Left colon (tissue), 2 donors: ENCODE measurements around the gene NEK9. TPM values are rescaled to one million over a fixed set of nuclear protein-coding genes. Genes with fewer than 3 reads are reported as not detected.
A peak's percentile ranks its signal among the peaks of the same experiment; 100 is the strongest.

Experiments
- ATAC-seq: fragments of 200-7000 bp; cut with Tn5 transposase; one replicate; pipeline ENCODE4 v1.9.1; 2020; ENCODE audit warnings: mild to moderate bottlenecking, moderate library complexity
- DNase-seq, 2 donors: peaks; one replicate each; pipeline ENCODE4 v3.0.0-alpha.2; 2020
- intact Hi-C, 2 donors: fragments of 100-400 bp; cut with DNase I in 1 of 2; cut with micrococcal nuclease in 1 of 2; formaldehyde crosslinking; loops; one replicate each; pipeline versions ENCODE4 v1.11.2 to v1.14.0; 2022; cut with DNase I, micrococcal nuclease
- total RNA-seq, 2 donors: library from RNA; stranded (reverse); fragmentation: NEBNext Ultra II Directional; extraction: Animal tissue kit (Norgen Biotek cat#: 25700); gene quantifications; one replicate each; pipeline ENCODE4 v1.2.1, GENCODE V29; 2021
- donor health status: DM: no; HTN: no; CAD: no.
- donor health status: DM: yes; HTN: yes; CAD: no.

The NEK9 gene
- total RNA-seq, 2 donors from 2014 or later: 44.8 to 47.6 TPM

- ATAC-seq (peak; percentile 31), DNase-seq (no peak)
Observed at GRCh38 chr14:75150150-75150549, 23.3 kb upstream of the NEK9 start.

GRCh38 chr14:75147423-75148071, 20.7 kb upstream of the NEK9 start:
- DNase-seq (peak; percentile 46 to 65), ATAC-seq (peak; percentile 36)
- intact Hi-C loops: no loop called here

More at GRCh38 chr14:75150150-75150549, 23.3 kb upstream of the NEK9 start:
- intact Hi-C loops: no loop called here

- ATAC-seq (peak; percentile 2), DNase-seq (peak in 1 of 2 donors; percentile 36)
- intact Hi-C loops: no loop called here
Observed at GRCh38 chr14:75144944-75145343, 18.1 kb upstream of the NEK9 start.

- intact Hi-C loops: no loop called here
- ATAC-seq: peak; percentile 52
Observed at GRCh38 chr14:75143761-75144527, 17.1 kb upstream of the NEK9 start.

GRCh38 chr14:75142494-75142893, 15.6 kb upstream of the NEK9 start:
- DNase-seq (no peak), ATAC-seq (peak; percentile 62)
- intact Hi-C loops: no loop called here

More at GRCh38 chr14:75143761-75144527, 17.1 kb upstream of the NEK9 start:
- no peak for DNase-seq

GRCh38 chr14:75141967-75142366, 15.1 kb upstream of the NEK9 start:
- ATAC-seq: peak; percentile 54
- intact Hi-C loops: no loop called here

GRCh38 chr14:75141062-75141461, 14.2 kb upstream of the NEK9 start:
- no peak for DNase-seq
- intact Hi-C loops: no loop called here
- peak; percentile 9 for ATAC-seq

More at GRCh38 chr14:75141967-75142366, 15.1 kb upstream of the NEK9 start:
- no peak for DNase-seq

- intact Hi-C loops: no loop called here
- DNase-seq: no peak
- no peak for ATAC-seq
Observed at GRCh38 chr14:75140620-75141019, 13.8 kb upstream of the NEK9 start.

GRCh38 chr14:75139185-75139584, 12.3 kb upstream of the NEK9 start:
- no peak for DNase-seq
- no peak for ATAC-seq
- intact Hi-C loops: loop anchor here in 1 of 2 donors (10.0 kb wide), 1 partner anchor 346 kb away; no protein-coding TSS in a partner anchor

- intact Hi-C loops: loop anchor here in 1 of 2 donors (10.0 kb wide), 1 partner anchor 346 kb away; no protein-coding TSS in a partner anchor
- no peak for ATAC-seq
- no peak for DNase-seq
Observed at GRCh38 chr14:75138492-75138891, 11.6 kb upstream of the NEK9 start.

- intact Hi-C loops: loop anchor here in 1 of 2 donors (5.0 to 10.0 kb wide), 2 partner anchors 168 to 350 kb away; no protein-coding TSS in a partner anchor
- no peak for ATAC-seq
- no peak for DNase-seq
Observed at GRCh38 chr14:75134644-75135043, 7.8 kb upstream of the NEK9 start.

- no peak for ATAC-seq
- intact Hi-C loops: loop anchor here in 1 of 2 donors (5.0 to 10.0 kb wide), 2 partner anchors 169 to 351 kb away; no protein-coding TSS in a partner anchor
- DNase-seq: no peak
Observed at GRCh38 chr14:75133597-75133996, 6.7 kb upstream of the NEK9 start.

- DNase-seq (no peak), ATAC-seq (peak; percentile 63)
- intact Hi-C loops: loop anchor here in 1 of 2 donors (5.0 to 10.0 kb wide), 2 partner anchors 170 to 352 kb away; no protein-coding TSS in a partner anchor
Observed at GRCh38 chr14:75132382-75133086, 5.7 kb upstream of the NEK9 start.

GRCh38 chr14:75128596-75128990, 1.7 kb upstream of the NEK9 start:
- intact Hi-C loops: loop anchor here in 1 of 2 donors (5.0 kb wide), 1 partner anchor 174 kb away; no protein-coding TSS in a partner anchor
- DNase-seq (no peak), ATAC-seq (no peak)

- no peak for ATAC-seq
- peak in 1 of 2 donors; percentile 47 for DNase-seq
- intact Hi-C loops: loop anchor here in 1 of 2 donors (5.0 kb wide), 1 partner anchor 174 kb away; no protein-coding TSS in a partner anchor
Observed at GRCh38 chr14:75127903-75128595, 1.2 kb upstream of the NEK9 start.

- ATAC-seq (peak; percentile 59), DNase-seq (peak; percentile 55 to 57)
- intact Hi-C loops: loop anchor here in 1 of 2 donors (5.0 kb wide), 1 partner anchor 175 kb away; no protein-coding TSS in a partner anchor
Observed at GRCh38 chr14:75127474-75127820, 599 bp upstream of the NEK9 start.

GRCh38 chr14:75126121-75126544, 715 bp downstream of the NEK9 start:
- ATAC-seq: no peak
- no peak for DNase-seq

GRCh38 chr14:75125617-75126016, 1.2 kb downstream of the NEK9 start:
- intact Hi-C loops: loop anchor here in 1 of 2 donors (5.0 kb wide), 1 partner anchor 177 kb away; no protein-coding TSS in a partner anchor
- ATAC-seq (no peak), DNase-seq (no peak)

More at GRCh38 chr14:75126121-75126544, 715 bp downstream of the NEK9 start:
- intact Hi-C loops: loop anchor here in 1 of 2 donors (5.0 kb wide), 1 partner anchor 176 kb away; no protein-coding TSS in a partner anchor
